NCI-H2171 treated with DMSO at 0.1 percent for 48 hours (cell line): ENCODE data around the gene YES1.
"Not testable (repeated sequence)": the region's sequence is repeated elsewhere in the genome, so short reads cannot be mapped to it uniquely, and the experiment has no call there.

Experiments
- DNase-seq: peaks from one replicate; lab custom pipeline; 2025; lab: John Stamatoyannopoulos, UW

The YES1 gene

GRCh38 chr18:784470-785172, 27.4 kb downstream of the YES1 start:
- DNase-seq = no peak

- no peak for DNase-seq
Measured at GRCh38 chr18:778194-778927, 33.7 kb downstream of the YES1 start.

GRCh38 chr18:777021-777420, 35.0 kb downstream of the YES1 start:
- DNase-seq = no peak

- not testable (repeated sequence) for DNase-seq
Measured at GRCh38 chr18:776044-776443, 36.0 kb downstream of the YES1 start.

GRCh38 chr18:774811-775210, 37.2 kb downstream of the YES1 start:
- DNase-seq = no peak

- no peak for DNase-seq
Measured at GRCh38 chr18:773980-774624, 37.9 kb downstream of the YES1 start.

GRCh38 chr18:770583-770961, 41.5 kb downstream of the YES1 start:
- DNase-seq = no peak

GRCh38 chr18:767961-768360, 44.1 kb downstream of the YES1 start:
- DNase-seq = no peak

GRCh38 chr18:767084-767882, 44.8 kb downstream of the YES1 start:
- DNase-seq = no peak

GRCh38 chr18:766550-766860, 45.5 kb downstream of the YES1 start:
- DNase-seq = no peak

- DNase-seq = no peak
Measured at GRCh38 chr18:765764-766549, 46.1 kb downstream of the YES1 start.

- DNase-seq = not testable (repeated sequence)
Measured at GRCh38 chr18:759864-760263, 52.2 kb downstream of the YES1 start.

GRCh38 chr18:755506-755905, 56.5 kb downstream of the YES1 start:
- DNase-seq = no peak

- no peak for DNase-seq
Measured at GRCh38 chr18:754656-755055, 57.4 kb downstream of the YES1 start.

GRCh38 chr18:750456-750855, 61.6 kb downstream of the YES1 start:
- DNase-seq = no peak

GRCh38 chr18:744832-745597, 67.0 kb downstream of the YES1 start:
- no peak for DNase-seq

- peak; percentile 35 for DNase-seq
Measured at GRCh38 chr18:741931-742512, 70.0 kb downstream of the YES1 start.

GRCh38 chr18:732371-732770, 79.7 kb downstream of the YES1 start:
- DNase-seq = no peak

- no peak for DNase-seq
Measured at GRCh38 chr18:731185-731584, 80.9 kb downstream of the YES1 start.

GRCh38 chr18:730692-731091, 81.3 kb downstream of the YES1 start:
- DNase-seq = no peak

GRCh38 chr18:730120-730519, 81.9 kb downstream of the YES1 start:
- DNase-seq = not testable (repeated sequence)
